Measurements from ENCODE around the gene GIN1.

GRCh38 chr5:103166706-103167105 is 46.8 kb upstream of the GIN1 start:
- TF ChIP-seq, protein P1, sequence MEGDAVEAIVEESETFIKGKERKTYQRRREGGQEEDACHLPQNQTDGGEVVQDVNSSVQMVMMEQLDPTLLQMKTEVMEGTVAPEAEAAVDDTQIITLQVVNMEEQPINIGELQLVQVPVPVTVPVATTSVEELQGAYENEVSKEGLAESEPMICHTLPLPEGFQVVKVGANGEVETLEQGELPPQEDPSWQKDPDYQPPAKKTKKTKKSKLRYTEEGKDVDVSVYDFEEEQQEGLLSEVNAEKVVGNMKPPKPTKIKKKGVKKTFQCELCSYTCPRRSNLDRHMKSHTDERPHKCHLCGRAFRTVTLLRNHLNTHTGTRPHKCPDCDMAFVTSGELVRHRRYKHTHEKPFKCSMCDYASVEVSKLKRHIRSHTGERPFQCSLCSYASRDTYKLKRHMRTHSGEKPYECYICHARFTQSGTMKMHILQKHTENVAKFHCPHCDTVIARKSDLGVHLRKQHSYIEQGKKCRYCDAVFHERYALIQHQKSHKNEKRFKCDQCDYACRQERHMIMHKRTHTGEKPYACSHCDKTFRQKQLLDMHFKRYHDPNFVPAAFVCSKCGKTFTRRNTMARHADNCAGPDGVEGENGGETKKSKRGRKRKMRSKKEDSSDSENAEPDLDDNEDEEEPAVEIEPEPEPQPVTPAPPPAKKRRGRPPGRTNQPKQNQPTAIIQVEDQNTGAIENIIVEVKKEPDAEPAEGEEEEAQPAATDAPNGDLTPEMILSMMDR (IDR thresholded peaks at IDR 0.05) = no peak
- no peak for TF ChIP-seq EZH2 (IDR thresholded peaks at IDR 0.05; ENCODE audit: borderline replicate concordance, insufficient read depth, low read depth, low read length, poor library complexity, severe bottlenecking)
